Loucy (cell line): ENCODE data around the gene MRNIP.

ENCODE experiments used
- EZH2phosphoT487 ChIP-seq: fragments of 200-600 bp; IDR thresholded peaks from 2 replicates; pipeline ENCODE4 v1.6.1; 2018; ENCODE audit warnings: antibody characterized with exemption, mild to moderate bottlenecking, moderate library complexity, borderline replicate concordance
- TF ChIP-seq, protein P1 (sequence below): fragments of 200-600 bp; sonication (generic); conservative IDR thresholded peaks from 2 replicates; pipeline ENCODE4 v1.5.1; 2014; ENCODE audit warnings: mild to moderate bottlenecking, antibody characterized with exemption, low read length

DNA sequence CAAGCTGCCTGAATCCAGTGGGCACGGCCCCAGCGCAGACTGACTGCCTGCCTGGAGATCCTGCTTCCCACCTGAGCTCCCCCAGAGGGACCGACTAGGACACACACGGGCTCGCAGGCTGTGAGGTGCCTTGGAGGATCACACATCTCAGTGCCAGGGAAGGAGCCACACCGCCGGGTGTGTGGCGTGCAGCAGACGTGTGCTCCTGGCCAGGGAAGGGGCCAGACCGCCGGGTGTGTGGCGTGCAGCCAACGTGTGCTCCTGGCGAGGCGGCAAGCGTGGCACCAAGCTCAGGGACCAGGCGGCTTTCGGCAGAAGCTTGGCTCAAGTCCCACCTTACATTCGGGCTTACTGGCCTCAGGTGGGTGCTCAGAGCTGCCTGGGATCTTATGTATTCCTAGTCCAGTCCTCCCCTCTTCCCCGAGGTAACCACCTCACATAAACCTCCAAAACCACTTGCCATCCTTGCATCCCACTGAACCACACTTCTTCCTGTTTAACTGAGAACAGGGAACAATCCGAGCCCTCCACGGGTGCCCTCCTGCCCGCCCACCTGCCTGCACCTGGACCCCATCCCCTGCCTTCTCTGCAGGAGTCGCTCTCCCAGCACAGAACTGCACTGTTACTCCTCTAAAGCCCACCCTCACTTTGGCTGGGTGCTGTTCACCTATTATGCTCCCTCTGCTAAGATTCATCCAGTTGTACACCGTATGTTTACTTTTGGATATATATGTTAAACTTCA lies 22.4 kb upstream of the MRNIP start:
- TF ChIP-seq, protein P1, sequence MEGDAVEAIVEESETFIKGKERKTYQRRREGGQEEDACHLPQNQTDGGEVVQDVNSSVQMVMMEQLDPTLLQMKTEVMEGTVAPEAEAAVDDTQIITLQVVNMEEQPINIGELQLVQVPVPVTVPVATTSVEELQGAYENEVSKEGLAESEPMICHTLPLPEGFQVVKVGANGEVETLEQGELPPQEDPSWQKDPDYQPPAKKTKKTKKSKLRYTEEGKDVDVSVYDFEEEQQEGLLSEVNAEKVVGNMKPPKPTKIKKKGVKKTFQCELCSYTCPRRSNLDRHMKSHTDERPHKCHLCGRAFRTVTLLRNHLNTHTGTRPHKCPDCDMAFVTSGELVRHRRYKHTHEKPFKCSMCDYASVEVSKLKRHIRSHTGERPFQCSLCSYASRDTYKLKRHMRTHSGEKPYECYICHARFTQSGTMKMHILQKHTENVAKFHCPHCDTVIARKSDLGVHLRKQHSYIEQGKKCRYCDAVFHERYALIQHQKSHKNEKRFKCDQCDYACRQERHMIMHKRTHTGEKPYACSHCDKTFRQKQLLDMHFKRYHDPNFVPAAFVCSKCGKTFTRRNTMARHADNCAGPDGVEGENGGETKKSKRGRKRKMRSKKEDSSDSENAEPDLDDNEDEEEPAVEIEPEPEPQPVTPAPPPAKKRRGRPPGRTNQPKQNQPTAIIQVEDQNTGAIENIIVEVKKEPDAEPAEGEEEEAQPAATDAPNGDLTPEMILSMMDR, result no peak
- TF ChIP-seq EZH2phosphoT487, result no peak
